Stimulated activated CD8-positive, alpha-beta memory T cell treated with anti-CD3 and anti-CD28 coated beads, Interleukin-12 subunit alpha, Interleukin-12 subunit beta, amount 100 ng/mL, for 24 hours (primary cell): Measurements from ENCODE around the gene BAIAP2L2.
"Not testable (repeated sequence)": the region's sequence is repeated elsewhere in the genome, so short reads cannot be mapped to it uniquely, and the experiment has no call there.

Experiments
- DNase-seq: peaks from one replicate; pipeline ENCODE4 v3.0.0-alpha.2; 2020; ENCODE audit errors: extremely low read depth

The BAIAP2L2 gene

DNA sequence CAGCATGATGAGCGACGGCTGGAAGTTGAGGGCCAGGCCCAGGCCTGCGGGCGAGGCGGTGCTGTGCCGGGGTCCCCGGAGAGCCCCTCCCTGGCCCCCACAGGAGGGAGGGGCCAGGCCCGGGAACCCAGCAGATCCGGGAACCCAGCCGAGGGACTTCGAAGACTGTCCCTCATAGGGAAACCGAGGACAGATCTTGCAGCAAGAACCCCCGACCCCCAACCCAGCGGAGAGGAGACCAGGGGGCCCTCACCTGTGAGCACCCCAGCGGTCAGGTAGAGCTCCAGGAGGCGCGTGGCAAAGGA lies 28.9 kb downstream of the BAIAP2L2 start:
- no peak for DNase-seq

DNA sequence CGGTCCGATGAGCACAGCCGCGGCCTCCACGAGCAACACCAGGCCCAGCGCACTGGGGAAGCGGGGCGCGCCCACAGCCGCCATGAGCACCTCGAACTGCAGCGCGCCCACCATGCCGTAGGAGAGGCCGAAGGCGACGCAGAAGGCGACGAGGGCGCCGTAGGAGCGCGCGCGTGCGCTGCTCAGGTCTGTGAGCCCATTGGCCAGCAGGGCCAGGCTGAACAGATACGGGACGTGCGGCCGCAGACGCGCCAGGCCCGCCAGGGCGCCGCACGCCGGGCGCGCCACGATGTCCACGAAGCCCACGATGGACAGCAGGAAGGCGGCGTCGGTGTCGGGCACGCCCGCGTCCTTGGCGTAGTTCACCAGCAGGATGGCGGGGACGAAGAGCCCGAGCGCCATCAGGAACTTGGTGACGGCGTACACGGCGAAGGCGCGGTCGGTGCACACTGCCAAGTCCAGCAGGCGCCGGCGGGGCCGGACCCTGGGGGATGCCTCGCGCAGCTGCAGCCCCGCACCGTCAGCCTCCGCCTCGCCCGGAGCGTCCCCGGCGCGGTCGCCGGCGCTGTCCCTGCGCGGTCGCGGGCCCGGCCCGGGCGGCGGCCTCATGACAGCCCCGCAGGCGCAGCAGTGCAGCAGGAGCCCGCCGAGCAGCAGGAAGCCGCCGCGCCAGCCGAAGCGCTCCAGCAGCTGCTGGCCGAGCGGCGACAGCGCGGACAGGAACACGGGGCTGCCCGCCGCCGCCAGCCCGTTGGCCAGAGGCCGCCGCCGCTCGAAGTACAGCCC lies 29.4 kb downstream of the BAIAP2L2 start:
- DNase-seq = no peak

DNA sequence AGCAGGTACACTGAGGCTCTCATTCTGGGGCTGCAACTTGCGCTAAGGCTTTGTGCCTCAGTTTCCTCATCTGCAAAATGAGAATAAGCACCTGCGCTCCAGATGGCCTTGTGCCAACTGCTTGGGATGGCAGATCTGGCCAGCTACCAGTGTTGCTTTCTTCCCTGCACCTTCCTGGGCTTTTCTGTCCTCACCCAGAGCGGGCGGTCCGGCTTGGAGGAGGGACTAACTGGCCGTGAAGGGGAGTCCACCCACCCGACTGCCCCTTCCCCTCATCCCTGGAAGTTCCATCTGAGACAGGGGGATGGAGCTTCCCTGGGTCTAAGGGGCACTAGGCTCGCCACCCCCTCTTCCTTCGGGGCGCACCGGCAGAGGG lies 30.0 kb downstream of the BAIAP2L2 start:
- DNase-seq = no peak

DNA sequence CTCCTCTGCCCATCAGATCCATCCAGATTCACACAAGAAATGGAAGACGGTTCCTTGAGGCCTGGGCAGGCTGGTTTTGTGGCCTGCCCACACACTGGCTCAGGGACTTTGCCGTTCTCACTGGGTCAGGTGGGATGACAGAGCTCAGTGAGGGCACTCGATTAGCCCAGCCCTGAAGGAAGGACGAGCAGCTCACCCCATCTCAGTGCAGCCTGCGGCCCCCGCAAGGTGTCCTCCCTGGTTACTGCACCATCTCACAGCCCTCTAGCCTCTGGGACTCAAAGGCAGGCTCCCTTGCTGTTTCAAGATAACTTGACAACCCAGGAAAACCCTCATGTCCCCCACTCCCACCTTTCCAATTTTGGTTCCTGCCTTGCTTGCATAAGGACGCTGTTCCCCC lies 30.7 kb downstream of the BAIAP2L2 start:
- DNase-seq = no peak

DNA sequence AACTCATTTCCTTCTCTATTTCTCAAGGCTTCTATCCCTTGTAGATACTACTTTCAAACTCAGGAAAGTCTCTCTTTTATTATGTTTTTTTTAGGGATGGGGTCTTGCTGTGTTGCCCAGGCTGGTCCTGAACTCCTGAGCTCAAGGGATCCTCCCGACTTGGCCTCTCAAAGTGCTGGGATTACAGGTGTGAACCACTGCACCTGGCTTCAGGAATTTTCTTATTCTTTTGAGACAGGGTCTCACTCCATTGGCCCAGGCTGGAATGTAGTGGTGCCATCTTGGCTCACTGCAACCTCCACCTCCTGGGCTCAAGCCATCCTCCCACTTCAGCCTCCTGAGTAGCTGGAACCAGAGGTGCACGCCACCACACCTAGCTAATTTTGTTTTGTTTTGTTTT lies 31.3 kb downstream of the BAIAP2L2 start:
- not testable (repeated sequence) for DNase-seq

DNA sequence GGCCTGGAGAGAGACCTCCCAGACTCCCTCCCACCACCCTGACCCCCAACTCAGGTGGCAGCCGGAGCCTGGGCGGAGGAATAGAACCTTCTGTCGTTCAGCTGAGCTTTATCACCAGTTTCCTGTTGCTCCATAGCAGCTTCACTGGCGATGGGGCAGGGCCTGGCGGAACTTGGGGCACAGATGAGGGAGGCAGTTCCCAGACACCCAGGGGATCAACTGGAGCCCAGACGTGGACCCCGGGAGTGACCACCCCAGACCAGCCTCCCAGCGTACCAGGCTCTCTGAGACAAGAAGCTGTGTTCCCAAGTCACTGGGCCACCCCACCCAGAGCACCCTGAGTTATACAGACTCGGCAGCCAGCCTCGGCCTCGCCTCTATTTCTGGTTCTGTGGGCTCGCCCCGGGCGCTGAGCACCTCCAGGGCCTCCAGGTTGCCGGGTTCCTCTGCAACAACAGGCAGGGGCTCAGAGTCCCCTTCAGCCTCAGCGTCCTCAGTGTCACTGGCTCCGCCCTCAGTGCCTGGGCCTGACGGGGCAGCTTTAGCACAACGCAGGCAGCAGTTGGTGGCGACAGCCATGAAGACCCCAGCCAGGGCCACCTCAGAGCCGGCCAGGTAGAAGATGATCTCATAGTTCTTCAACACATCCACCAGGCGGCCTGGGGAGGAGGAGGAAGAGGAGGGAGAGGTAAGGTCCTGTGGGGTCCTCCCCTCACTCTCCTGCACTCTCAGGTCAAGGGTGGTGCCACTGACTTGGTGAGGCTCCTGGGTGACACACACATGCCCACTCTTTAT lies 32.2 kb downstream of the BAIAP2L2 start:
- no peak for DNase-seq

DNA sequence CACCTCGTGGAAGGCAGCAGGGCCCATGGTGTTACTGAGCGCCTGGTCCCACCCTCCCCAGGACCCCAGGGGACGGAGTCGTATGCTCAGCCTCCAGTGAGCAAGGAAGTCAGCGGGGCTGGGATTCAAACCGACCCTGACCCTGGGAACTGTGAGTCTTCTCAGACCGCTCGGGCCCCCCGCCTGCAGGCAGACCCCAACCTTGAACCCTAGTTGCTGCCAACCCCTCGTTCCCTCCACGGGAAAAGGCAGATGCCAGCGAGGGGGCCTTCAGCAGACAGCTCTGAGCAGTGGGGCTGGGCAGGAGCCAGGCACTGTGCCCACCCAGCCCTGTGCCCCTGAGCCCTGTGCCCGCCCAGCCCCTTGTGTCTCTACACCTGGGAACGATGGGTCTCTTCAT lies 32.9 kb downstream of the BAIAP2L2 start:
- no peak for DNase-seq

DNA sequence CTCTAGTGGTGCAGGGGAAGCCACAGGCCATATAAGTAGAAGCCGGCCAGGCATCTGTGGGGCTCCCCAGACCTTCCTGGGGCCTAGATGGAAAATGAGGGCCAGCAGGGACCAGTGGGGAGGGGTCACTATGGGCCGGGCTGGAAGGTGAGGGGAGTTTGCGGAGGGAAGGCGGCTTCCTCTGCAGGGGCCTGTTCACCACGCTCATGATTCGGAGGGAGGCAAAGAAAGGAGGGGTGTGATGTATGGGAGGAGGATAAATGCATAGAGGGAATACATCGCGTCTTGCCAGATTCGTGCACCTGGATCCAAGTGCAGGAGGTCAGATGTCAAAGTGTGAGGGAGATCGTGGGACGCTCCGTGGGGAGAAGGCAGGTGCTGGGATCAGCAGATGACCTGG lies 33.4 kb downstream of the BAIAP2L2 start:
- no peak for DNase-seq

DNA sequence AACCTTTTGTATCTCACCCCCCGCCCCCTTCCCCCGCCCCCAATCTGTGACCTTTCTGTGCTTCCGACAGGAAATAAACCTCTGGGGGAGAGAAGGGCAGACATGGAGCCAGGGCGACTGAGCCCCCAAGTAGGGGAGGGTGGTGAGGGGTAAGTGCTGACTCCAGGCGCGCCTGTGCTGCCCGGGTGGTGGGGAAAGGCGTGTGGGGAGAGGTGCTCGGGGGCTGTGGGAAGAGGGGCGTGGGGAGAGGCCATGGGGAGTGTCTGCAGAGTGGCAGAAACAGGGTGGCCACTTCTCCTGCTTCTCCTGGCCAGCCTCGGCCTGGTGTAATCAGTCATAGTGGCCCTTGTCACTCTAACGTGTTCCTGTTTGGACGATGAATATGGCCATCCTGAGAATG lies 34.5 kb downstream of the BAIAP2L2 start:
- no peak for DNase-seq

DNA sequence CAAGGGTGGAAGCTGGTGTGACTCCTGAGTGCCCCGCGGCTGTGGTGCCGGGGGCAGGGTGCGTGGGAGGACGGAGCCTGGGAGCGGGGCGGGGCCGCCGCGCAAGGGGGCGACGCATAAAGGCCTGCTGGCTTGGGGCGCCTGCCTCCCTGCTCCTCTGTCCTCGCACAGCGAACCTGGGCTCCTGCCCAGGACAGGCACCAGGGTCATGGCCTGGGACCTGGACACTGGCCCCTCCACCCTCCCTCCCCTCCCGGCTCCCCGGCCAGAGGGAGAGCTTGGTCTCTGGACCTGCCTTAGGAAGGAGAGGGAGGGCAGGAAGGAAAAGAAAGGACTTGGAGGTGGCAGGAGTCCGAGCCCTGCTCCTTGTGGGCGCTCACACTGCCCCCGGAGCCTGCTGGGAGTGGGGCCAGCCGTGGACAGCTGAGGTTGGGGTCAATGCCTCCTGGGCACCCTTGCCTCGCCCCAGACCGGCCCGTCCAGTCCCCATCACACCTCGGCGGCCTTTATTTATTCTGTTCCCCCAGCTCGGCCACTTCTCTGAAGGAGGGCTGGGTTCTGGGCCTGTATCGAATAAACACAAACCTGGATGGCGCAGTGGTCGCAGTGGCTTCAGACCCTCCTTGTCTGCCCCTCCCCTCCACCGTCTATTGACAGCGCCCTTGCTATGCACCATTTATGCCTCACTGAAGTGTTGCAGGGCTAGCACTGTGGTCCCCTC lies 35.2 kb downstream of the BAIAP2L2 start:
- DNase-seq = no peak

DNA sequence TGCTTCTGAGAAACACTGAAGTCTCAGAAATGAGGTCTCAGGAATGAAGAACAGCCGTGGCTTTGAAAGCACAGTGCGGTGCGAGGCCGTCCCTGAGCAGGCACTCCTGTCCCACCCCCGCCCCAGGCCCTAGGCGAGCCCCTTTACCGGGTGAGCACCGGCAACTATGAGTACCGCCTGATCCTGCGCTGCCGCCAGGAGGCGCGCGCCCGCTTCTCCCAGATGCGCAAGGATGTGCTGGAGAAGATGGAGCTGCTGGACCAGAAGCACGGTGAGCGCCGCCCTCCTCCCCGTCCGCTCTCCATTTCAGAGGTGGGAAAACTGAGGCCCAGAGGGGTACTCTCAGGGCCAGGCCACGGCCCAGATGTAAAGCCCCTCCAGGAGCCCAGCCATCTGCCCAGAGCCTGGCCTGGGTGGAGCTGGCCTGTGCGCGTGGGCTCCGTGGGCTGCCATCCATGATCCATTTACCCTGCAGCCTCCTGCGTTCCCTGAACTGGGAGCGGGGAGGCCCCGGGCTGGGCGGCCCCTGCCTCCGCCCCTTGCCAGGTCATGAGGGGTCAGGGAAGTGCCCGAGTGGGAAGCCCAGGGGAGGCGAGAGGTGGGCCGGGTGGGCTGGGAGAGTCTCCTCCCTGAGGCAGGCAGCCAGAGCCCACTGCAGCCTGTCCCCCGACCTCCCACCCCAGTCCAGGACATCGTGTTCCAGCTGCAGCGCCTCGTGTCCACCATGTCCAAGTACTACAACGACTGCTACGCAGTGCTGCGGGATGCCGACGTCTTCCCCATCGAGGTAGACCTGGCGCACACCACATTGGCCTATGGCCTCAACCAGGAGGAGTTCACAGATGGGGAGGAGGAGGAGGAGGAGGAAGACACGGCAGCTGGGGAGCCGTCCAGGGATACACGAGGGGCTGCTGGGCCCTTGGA lies 36.0 kb downstream of the BAIAP2L2 start:
- DNase-seq = no peak

DNA sequence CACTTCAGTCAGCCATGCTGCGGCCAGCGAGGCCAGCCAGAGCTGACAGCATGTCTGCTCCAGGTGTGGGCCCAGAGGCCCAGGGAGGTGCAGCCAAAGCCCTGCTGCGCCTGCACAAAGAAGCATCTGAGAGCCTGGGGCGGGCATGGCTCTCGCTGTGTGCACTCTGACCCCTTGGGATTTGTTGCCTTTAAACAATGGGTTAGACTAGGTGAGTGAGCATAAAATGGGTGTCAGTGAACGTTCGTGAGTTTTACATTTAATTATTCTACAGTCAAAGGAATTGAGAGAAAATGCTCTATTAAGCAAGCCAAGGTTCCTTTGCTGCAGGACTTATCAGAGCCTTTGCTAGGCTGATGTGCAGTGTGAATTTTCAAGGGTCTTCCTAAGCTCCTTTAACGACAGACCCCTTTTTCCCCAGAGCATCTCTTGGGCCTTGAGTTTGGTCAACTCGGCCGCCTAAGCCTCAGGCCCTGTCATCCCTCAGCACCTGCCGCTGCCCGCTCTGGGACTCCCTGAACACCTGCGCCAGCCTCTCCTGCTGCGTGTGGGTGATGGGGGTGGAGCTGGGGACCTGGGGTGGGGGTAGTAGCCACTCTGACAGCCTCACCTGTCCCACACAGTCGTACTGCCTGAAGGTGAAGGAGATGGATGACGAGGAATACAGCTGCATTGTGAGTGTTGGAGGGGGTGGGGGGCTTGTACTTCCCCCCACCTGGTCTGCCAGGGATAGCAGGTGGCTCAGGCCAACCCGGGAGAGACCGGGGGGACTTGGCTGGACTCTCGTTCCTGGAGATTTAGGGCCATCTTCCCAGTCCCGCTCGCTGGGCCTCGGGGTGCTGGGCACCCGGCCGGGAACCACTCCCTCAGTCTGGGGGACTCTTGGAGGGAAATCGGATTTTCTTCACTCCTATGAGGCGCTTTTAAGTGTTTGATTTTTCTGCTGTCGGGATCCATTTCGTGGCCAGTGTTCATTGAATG lies 37.0 kb downstream of the BAIAP2L2 start:
- no peak for DNase-seq

DNA sequence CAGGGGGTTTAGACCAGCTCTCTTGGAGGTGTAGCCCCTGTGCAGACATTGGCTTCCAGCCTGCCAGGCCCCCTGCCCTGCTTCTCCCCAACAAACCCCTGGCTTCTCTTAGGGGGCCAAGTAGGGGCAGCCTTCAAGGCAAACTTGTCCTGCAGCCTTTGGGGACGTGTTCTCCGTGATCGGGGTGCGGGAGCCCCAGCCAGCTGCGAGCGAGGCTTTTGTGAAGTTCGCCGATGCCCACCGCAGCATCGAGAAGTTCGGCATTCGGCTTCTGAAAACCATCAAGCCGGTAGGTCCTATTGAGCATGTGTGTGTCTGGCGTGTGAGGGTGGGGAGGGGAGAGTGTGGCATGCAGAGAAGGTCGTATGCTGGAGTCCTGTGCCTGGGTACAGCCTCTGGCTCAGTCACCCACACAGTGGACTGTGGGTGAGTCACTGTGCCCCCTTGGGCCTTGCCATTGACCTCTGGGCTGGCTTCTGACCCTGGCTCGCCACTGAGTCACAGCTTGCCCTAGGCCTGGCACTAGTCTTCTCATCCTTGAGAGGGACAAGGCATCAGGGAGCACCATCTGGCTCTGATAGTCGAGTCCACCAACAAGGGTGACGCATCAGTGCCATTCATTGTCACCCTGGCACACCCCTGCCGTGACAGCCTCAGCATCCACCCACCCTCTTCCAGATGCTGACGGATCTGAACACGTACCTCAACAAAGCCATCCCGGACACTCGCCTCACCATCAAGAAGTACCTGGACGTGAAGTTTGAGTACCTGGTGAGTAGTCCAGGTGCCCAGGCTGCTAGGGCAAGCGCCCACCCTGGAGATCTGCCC lies 37.9 kb downstream of the BAIAP2L2 start:
- no peak for DNase-seq

DNA sequence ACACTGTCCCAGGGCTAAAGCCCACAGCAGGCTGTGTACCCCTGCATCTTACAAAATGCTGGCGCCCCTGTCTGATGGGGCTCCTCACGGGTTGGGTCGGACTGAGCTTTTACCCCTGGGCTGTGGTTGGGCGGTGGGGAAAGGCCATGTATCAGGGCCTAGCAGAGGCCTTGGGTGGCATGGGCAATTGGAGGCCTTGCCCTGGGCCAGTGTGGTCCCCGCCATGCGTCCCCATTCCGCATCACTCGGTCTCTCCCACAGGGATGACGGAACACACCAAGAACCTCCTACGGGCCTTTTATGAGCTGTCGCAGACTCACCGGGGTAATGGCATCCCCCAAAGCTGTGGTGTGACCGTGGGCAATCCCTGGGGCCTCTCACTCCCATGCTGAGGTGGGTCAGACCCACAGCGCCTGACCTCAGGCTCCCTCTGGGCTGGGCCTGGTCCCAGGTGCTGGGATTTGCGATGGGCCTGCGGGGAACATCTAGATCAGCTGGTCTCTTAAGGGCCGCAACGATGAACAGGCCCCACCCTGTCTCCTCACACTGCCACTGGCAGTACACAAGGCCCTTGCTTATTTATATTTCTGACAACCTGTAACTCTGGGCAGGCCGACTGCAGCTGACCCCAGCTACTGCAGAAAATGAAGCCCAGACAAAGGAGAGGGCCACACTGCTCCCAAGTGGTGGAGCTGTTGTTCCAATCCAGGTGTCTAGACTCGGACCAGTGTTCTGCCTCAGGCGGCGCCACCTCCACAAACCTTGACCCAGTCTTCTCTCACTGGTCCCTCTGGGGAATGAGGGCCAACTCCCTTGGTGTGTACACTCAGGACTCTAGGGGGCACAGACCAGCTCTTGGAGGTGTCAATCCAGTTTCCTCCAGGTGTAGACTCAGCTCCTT lies 38.8 kb downstream of the BAIAP2L2 start:
- no peak for DNase-seq

DNA sequence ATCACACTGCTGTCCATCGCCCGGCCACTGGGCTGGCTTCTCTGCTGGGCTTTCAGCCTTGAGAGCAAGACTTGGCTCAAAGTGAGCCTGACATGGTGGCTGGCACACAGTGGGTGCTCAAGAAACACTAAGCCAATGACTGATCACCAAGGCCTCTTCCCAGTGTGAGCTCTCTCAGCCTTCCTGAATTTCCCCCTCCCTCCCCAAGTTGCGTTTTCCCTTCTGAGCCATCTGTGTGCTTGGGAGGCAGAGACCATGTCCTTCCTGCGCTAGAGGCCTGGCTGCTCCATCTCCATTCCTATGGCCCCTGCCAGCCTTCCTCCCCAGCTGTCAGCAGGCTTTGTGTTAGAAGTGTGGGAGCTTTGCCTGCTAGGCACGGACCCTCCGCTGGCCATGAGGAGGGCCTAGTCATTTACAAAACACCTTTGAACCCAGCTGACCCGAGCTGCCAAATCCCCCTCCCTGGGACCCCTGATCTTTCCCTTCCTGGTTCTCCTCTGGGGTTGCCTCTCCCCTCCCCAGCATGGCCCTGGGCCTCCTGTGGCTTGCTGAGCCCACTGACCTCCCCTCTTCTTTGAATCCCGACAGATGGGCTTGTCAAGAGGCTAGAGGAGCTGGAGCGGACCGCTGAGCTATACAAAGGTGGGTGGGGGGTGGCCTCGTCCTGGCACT lies 40.1 kb downstream of the BAIAP2L2 start:
- no peak for DNase-seq

DNA sequence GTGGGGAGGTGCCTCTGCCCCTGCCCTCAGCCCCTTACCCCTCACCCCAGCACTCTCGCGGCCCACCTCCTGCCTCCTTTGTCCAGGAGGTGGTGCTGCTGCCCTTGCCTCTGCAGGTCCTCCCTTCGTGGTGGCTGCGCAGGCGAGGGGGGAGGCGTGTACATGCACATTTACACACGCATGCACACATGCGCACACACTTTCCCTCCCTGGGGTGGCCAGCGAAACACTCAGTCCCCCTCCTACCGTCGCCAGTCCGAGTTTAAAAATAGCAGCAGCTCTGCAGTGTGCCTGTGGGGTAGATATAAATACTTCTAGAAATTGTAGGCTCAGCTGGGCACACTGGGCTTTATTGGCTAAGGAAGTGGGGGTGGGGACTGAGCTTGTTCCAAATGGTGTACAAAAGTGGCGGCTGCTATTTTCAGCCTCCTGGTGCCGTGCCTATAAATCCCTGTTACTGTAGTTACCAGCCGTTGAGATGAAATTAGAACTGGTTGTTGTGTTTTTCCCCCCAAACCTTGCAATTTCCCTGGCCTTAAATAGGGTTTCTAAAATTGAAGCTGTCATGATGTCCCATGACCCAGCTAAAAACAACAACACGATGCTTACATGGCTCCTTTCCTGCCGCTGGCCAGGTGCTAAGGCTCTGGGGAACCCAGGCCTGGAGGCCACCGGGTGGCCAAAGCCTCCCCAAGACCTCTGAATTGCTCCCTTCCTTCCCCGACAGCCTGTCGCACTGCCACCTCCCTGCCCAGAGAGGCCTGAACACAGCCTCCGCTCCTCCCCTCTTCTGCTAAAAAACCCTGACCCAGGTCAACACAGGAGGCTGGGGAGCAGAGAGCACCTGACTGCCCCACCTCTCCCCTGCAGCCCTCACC lies 40.9 kb downstream of the BAIAP2L2 start:
- DNase-seq = no peak
